Duodenal mucosa (tissue), 2 donors: Measurements from ENCODE around the gene SH3BGRL2.

Experiments
- H3K27ac ChIP-seq: one replicate; pipeline ENCODE4 v1.7.0; 2013; ENCODE audit warnings: low read depth, low read length
- H3K27me3 ChIP-seq, 2 donors: one replicate each; pipeline ENCODE4 v1.7.0; 2013; ENCODE audit warnings: low read length in 2 of 2, control low read depth in 1 of 2; ENCODE audit not compliant: insufficient read depth in 2 of 2, control insufficient read depth in 1 of 2
- H3K36me3 ChIP-seq, 2 donors: one replicate each; pipeline ENCODE4 v1.7.0; 2013; ENCODE audit warnings: low read length in 2 of 2, control low read depth in 1 of 2; ENCODE audit not compliant: insufficient read depth in 2 of 2, control insufficient read depth in 1 of 2
- H3K4me1 ChIP-seq, 2 donors: one replicate each; pipeline ENCODE4 v1.7.0; 2013; ENCODE audit warnings: low read length in 2 of 2, control low read depth in 1 of 2; ENCODE audit not compliant: insufficient read depth in 2 of 2, control insufficient read depth in 1 of 2
- H3K4me3 ChIP-seq, 2 donors: one replicate each; pipeline ENCODE4 v1.7.0; 2013; ENCODE audit warnings: low read length in 2 of 2, low read depth in 1 of 2
- H3K9ac ChIP-seq, 2 donors: one replicate each; pipeline ENCODE4 v1.7.0; 2013; ENCODE audit warnings: low read length in 2 of 2, low read depth in 1 of 2
- H3K9me3 ChIP-seq, 2 donors: one replicate each; pipeline ENCODE4 v1.7.0; 2013; ENCODE audit warnings: low read length in 2 of 2, control low read depth in 1 of 2; ENCODE audit not compliant: control insufficient read depth in 1 of 2

Gene SH3BGRL2

DNA sequence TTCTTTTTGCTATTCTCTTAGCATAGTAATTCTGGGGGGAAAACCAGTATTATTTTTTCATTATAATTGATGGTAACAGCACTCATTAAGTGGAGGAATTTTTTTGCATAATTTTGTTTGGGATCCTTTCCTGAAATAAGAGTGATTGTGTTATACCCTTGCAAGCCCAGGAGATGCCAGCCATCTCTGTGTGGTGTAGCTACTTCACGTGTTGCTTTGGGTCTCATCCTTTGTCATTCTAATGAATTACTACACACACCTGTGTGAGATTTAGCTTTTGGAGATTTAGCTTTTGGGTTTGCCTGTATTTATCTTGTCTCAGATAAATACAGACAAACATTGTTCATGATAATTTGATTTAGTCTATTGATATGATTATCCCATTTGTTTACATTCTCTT lies 76.5 kb downstream of the SH3BGRL2 start:
- H3K9me3 ChIP-seq, result no peaks in the 10 kb centered on the region
- no peak overlapping the region for H3K4me3 ChIP-seq
- no peak overlapping the region for H3K27ac ChIP-seq
- H3K27me3 ChIP-seq, result no peaks in the 10 kb centered on the region
- H3K9ac ChIP-seq, result no peak overlapping the region
- H3K4me1 ChIP-seq, result peaks cover 0 to 3% of the 10 kb centered on the region in 2 donors
- peaks cover 0 to 3% of the 10 kb centered on the region in 2 donors for H3K36me3 ChIP-seq

DNA sequence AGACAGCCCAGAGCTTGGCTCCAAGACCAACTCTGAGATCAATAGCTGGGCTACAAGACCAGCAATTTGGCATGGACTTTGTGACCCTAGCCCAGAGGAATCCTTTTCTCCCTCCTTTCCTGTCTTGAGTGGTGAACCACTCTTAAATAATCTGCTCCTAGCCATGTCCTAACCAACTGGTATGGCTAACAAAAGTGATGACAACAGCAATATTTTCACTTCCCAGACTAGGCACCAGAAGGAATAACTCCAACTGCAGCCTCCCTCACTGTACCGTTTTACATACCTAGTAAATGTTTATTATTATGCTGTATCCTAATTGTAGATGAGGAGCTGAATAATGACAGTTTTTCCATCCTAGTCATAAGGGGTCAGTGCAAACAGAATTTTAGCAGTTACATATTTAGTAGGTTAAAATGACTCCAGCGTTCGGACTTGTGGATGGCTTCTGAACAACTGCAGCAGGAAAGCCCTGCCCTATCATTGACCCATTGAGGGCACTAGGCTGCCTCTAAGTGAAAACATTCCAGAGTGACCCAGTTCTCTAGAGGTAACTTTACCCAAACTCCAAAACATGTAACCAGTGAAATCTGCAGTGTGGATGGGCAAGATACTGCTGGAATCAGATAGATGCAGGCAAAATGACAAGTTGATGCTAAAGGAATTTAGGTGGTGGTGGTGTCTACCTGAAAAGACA lies 77.1 kb downstream of the SH3BGRL2 start:
- no peaks in the 10 kb centered on the region for H3K27me3 ChIP-seq
- H3K4me1 ChIP-seq, result peaks cover 0 to 3% of the 10 kb centered on the region in 2 donors
- H3K27ac ChIP-seq, result no peak overlapping the region
- H3K9ac ChIP-seq, result no peak overlapping the region
- H3K36me3 ChIP-seq, result no peaks in the 10 kb centered on the region
- no peak overlapping the region for H3K4me3 ChIP-seq
- H3K9me3 ChIP-seq, result no peaks in the 10 kb centered on the region

DNA sequence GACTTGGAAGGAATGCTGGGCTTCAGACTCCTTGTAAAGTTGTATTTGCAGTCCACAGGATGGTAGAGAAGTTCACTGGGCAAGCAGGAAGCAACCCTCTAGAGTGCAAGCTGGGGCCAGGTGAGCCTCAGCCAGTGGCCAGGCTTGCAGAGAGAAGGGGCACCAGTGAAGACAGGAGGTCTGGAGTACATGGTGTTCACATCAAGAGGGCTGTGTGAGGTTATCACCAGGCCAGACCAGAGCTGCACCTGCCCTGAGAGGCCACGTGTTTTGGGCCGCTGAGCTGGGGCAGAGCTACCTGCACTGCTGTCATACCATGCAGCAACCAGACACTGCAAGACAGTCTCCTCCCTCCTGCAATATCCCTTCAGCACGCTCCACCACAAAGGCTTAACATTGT lies 79.0 kb downstream of the SH3BGRL2 start:
- Histone ChIP-seq H3K27ac (no peak overlapping the region), H3K4me3 (no peak overlapping the region), H3K9me3 (no peaks in the 10 kb centered on the region), H3K36me3 (no peaks in the 10 kb centered on the region), H3K9ac (no peak overlapping the region), H3K4me1 (peaks cover 0 to 3% of the 10 kb centered on the region in 2 donors), H3K27me3 (no peaks in the 10 kb centered on the region)

DNA sequence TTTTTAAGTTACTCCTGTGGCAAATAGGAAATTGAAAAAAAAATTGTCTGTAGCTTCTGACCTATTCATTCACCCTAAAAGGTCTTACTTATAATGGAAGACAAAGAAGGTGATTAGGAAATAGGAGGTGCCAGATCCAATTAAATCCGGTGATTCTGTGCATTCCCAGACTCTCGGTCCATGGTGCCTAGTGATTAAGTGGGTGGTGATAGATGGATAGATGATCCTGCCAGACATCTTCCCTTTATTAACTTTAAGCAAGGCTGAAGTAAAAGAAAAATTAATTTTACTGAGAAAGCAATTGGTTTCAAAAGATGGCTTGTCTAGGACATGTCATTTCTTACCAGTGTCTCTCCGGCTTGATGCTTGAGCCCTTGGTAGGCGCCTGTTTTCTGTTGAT lies 80.0 kb downstream of the SH3BGRL2 start:
- H3K27me3 ChIP-seq, result no peaks in the 10 kb centered on the region
- H3K36me3 ChIP-seq, result no peaks in the 10 kb centered on the region
- H3K4me1 ChIP-seq, result peaks cover 0 to 3% of the 10 kb centered on the region in 2 donors
- H3K27ac ChIP-seq, result no peak overlapping the region
- H3K4me3 ChIP-seq, result no peak overlapping the region
- no peak overlapping the region for H3K9ac ChIP-seq
- no peaks in the 10 kb centered on the region for H3K9me3 ChIP-seq

DNA sequence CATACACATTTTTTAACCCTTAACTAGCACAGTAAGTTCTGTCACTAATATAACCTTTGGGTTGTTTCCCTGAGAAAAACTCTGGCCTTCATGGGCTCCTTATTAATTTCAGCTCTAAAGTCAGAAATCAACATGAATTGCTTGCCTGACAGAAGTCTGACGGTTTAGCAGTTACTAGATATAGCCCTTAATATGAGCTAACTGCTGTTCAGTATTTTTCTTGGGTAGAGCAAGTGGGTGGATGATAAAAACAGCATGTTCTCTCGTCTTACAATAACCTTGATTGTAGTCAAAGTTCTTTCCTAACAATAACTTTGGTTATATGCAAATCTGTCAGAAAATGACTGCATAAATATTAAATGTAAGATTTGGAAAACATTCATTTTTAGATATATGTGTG lies 81.0 kb downstream of the SH3BGRL2 start:
- H3K9ac ChIP-seq, result no peak overlapping the region
- no peak overlapping the region for H3K4me3 ChIP-seq
- H3K27me3 ChIP-seq, result no peaks in the 10 kb centered on the region
- H3K9me3 ChIP-seq, result no peaks in the 10 kb centered on the region
- peaks cover 0 to 3% of the 10 kb centered on the region in 2 donors for H3K4me1 ChIP-seq
- H3K36me3 ChIP-seq, result no peaks in the 10 kb centered on the region
- no peak overlapping the region for H3K27ac ChIP-seq

DNA sequence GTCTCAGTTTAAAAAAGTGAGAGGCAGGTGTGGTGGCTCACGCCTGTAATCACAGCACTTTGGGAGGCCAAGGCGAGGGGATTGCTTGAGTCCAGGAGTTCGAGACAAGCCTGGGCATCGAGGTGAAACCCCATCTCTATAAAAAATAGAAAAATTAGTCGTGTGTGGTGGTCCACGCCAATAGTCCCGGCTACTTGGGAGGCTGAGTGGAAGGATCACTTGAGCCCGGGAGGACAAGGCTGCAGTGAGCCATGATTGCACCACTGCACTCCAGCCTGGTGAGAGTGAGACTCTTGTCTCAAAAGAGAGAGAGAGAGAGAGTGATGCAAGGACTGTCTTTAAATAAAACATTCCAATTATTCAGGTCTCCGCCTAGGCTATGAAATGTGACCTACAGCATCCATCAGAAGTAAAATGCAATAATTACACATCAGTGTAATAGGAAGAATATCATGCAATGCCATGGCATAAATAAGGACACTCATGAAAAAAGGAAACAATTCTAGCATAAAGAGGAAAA lies 81.5 kb downstream of the SH3BGRL2 start:
- Histone ChIP-seq H3K4me1 (peaks cover 0 to 3% of the 10 kb centered on the region in 2 donors), H3K9ac (no peak overlapping the region), H3K27me3 (no peaks in the 10 kb centered on the region), H3K27ac (no peak overlapping the region), H3K4me3 (no peak overlapping the region), H3K36me3 (no peaks in the 10 kb centered on the region), H3K9me3 (no peaks in the 10 kb centered on the region)

DNA sequence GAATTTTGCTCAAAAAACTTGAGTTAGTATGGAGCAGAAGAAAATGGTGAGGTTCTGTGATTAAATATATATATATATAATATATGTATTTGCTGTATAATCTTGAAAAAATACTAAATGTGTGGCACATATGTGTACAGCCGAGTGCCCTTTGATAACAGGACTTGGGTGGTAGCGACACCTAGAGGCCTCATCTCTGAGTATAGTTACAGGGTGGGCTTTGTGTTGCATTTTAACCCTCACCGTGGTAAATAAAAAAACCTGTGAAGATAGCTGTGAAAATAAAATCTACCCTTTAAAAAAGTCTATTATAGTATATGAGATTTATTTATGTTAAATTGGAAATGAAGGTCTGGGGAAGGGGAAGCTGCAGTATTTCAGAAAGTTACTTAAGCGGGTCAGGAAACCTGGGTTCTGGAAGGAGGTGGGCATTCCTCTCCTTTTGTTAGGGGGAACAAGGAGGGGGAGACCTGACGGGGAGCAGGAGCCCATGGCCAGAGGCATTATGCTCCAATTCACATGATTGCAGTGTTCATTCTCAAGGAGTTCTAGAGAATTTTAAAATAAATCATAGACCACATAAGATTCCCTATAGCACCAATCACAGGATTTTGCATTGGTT lies 82.7 kb downstream of the SH3BGRL2 start:
- no peak overlapping the region for H3K9ac ChIP-seq
- no peaks in the 10 kb centered on the region for H3K36me3 ChIP-seq
- H3K27ac ChIP-seq, result no peak overlapping the region
- H3K4me1 ChIP-seq, result peaks cover 0 to 3% of the 10 kb centered on the region in 2 donors
- H3K9me3 ChIP-seq, result no peaks in the 10 kb centered on the region
- H3K27me3 ChIP-seq, result no peaks in the 10 kb centered on the region
- no peak overlapping the region for H3K4me3 ChIP-seq

DNA sequence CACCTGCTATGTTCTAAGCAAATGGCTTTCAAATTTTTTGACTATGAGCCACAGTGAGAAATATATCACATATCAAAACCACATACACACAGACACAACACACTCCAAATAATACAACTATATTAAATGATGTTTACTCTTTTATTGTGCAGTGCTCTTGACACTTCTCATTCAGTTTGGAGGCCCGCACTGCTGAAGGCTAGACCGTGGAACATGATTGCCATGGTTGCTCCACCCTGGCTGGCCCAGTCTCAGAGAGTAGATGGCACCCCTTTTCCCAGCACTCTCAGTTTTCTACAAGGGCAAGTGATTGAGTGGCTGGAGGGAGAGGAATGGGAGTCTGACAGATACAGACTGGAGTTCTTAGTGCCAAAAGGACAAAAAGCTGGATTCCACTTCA lies 86.9 kb downstream of the SH3BGRL2 start:
- Histone ChIP-seq H3K4me3 (no peak overlapping the region), H3K36me3 (no peaks in the 10 kb centered on the region), H3K9ac (no peak overlapping the region), H3K27ac (no peak overlapping the region), H3K4me1 (no peaks in the 10 kb centered on the region), H3K27me3 (no peaks in the 10 kb centered on the region), H3K9me3 (no peaks in the 10 kb centered on the region)

DNA sequence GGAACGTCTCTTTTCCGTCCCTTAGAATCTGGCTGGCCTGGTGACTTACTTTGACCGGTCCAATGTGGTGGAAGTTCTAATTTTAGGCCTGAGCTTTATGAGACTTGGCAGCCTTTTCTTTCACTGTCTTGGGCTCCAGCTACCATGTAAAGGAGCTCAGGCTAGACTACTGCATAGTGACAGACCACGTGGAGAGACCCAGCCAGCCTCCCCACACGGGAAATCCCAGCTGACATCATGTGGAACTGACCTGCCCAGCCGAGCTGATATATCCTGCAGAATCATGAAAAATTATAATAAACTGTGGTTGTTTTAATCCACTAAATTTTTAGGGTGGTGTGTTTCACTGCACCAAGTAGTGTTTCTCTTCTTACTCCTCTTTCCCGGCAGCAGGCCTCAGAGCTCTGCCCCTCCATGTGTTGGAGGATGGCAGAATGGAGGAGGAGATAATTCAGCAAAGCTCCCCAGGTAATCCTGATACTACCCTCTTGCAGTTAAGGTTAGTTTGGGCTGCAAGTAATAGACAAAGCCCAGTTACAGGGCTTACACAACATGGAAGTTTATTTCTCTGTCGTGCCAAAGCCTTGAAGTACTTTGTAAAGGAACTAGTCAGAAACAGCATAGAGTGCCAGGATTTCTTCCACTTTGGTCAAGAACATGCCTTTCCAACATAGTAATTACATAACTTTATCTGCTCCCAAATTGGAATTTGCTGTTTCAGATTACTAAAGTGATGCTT lies 87.5 kb downstream of the SH3BGRL2 start:
- Histone ChIP-seq H3K36me3 (no peaks in the 10 kb centered on the region), H3K27me3 (no peaks in the 10 kb centered on the region), H3K4me3 (no peak overlapping the region), H3K9me3 (no peaks in the 10 kb centered on the region), H3K27ac (no peak overlapping the region), H3K4me1 (no peaks in the 10 kb centered on the region), H3K9ac (no peak overlapping the region)
